SK-N-SH (cell line): Measurements from ENCODE around the gene CEBPZ. TPM values are rescaled to one million over a fixed set of nuclear protein-coding genes. Genes with fewer than 3 reads are reported as not detected.
"Not testable (repeated sequence)": the region's sequence is repeated elsewhere in the genome, so short reads cannot be mapped to it uniquely, and the experiment has no call there.

Experiments used
- CTCF ChIA-PET: fragments of 300-600, 350-600 bp; formaldehyde crosslinking; extraction: SDS; loops from one replicate; lab custom pipeline; 2021; lab: Yijun Ruan, JAX
- POLR2A ChIA-PET: fragments of 350-600 bp; sonication (Branson Sonifier 250); formaldehyde crosslinking; extraction: SDS; loops from one replicate; lab custom pipeline; 2020; ENCODE audit warnings: antibody characterized with exemption, inconsistent platforms; lab: Yijun Ruan, JAX
- DNase-seq: peaks from one replicate; pipeline ENCODE4 v3.0.0; 2012
- H2AFZ ChIP-seq: fragments of 200-600 bp; sonication (generic); 2 replicates; pipeline ENCODE4 v1.8.1; 2016; ENCODE audit warnings: antibody characterized with exemption, mild to moderate bottlenecking, low read depth
- H3F3A ChIP-seq: fragments of 200-600 bp; sonication (generic); replicated peaks from 2 replicates; pipeline ENCODE3; 2016; ENCODE audit warnings: antibody characterized with exemption, mild to moderate bottlenecking; ENCODE audit not compliant: insufficient read depth
- H3K27ac ChIP-seq, 2 experiments: fragments of 200-500 bp in 1 of 2; fragments of 200-600 bp in 1 of 2; sonication (Bioruptor generic) in 1 of 2; sonication (generic), shearing (Covaris generic) in 1 of 2; 2 replicates each; pipeline versions ENCODE4 v1.5.1 to v1.6.1; 2014 to 2016; ENCODE audit warnings: low read depth in 2 of 2, inconsistent platforms in 1 of 2, low read length in 1 of 2, mild to moderate bottlenecking in 1 of 2, mixed read lengths in 1 of 2
- H3K27me3 ChIP-seq: fragments of 200-600 bp; sonication (generic), shearing (Covaris generic); 2 replicates; pipeline ENCODE4 v1.6.1; 2016; ENCODE audit warnings: mixed run types; ENCODE audit not compliant: insufficient read depth
- H3K36me3 ChIP-seq, 2 experiments: fragments of 200-500 bp in 1 of 2; fragments of 200-600 bp in 1 of 2; sonication (Bioruptor generic) in 1 of 2; sonication (generic) in 1 of 2; replicated peaks in 1 of 2; 2 replicates each; pipeline versions ENCODE3 to v1.5.1; 2014 to 2016; ENCODE audit warnings: low read length in 1 of 2, mild to moderate bottlenecking in 1 of 2; ENCODE audit not compliant: insufficient read depth in 2 of 2, control insufficient read depth in 1 of 2
- H3K4me1 ChIP-seq, 2 experiments: fragments of 200-500 bp in 1 of 2; fragments of 200-600 bp in 1 of 2; sonication (Bioruptor generic) in 1 of 2; sonication (generic), shearing (Covaris generic) in 1 of 2; 2 replicates each; pipeline versions ENCODE4 v1.5.1 to v1.6.1; 2014 to 2016; ENCODE audit warnings: low read depth in 1 of 2, low read length in 1 of 2, mixed run types in 1 of 2; ENCODE audit not compliant: insufficient read depth in 2 of 2, control insufficient read depth in 1 of 2
- H3K4me2 ChIP-seq: fragments of 200-600 bp; sonication (generic), shearing (Covaris generic); 2 replicates; pipeline ENCODE4 v1.6.1; 2017; ENCODE audit warnings: mixed run types
- H3K4me3 ChIP-seq, 2 experiments: fragments of 200-500 bp in 1 of 2; fragments of 200-600 bp in 1 of 2; sonication (Bioruptor generic) in 1 of 2; sonication (generic), shearing (Covaris generic) in 1 of 2; 2 replicates each; pipeline versions ENCODE4 v1.5.1 to v1.8.1; 2014 to 2016; ENCODE audit warnings: low read depth in 2 of 2, inconsistent platforms in 1 of 2, low read length in 1 of 2, mild to moderate bottlenecking in 1 of 2, mixed read lengths in 1 of 2, moderate library complexity in 1 of 2
- H3K79me2 ChIP-seq: fragments of 200-600 bp; sonication (generic); 2 replicates; pipeline ENCODE4 v1.8.1; 2017; ENCODE audit warnings: mild to moderate bottlenecking; ENCODE audit not compliant: insufficient read depth
- H3K9ac ChIP-seq: fragments of 200-600 bp; sonication (generic); 2 replicates; pipeline ENCODE4 v1.6.1; 2017; ENCODE audit warnings: mixed run types
- H3K9me2 ChIP-seq: fragments of 200-600 bp; sonication (generic); 2 replicates; pipeline ENCODE4 v1.6.1; 2017; ENCODE audit warnings: mixed run types
- H3K9me3 ChIP-seq: fragments of 200-600 bp; sonication (generic); 2 replicates; pipeline ENCODE4 v1.6.1; 2017; ENCODE audit warnings: mixed run types, mild to moderate bottlenecking, moderate library complexity
- H4K20me1 ChIP-seq: fragments of 200-600 bp; sonication (generic); 2 replicates; pipeline ENCODE4 v1.6.1; 2017; ENCODE audit warnings: mild to moderate bottlenecking, mixed run types; ENCODE audit not compliant: insufficient read depth
- EP300 ChIP-seq, 2 experiments: IDR thresholded peaks; 2 replicates each; pipeline versions ENCODE4 v1.4.0 to v1.6.1; 2012; ENCODE audit warnings: borderline replicate concordance in 1 of 2, low read depth in 1 of 2, low read length in 1 of 2
- EZH2phosphoT487 ChIP-seq: fragments of 200-600 bp; sonication (generic); IDR thresholded peaks from 2 replicates; pipeline ENCODE4 v1.6.1; 2017; ENCODE audit warnings: low read depth, mixed run types, mild to moderate bottlenecking, antibody characterized with exemption, moderate library complexity, borderline replicate concordance
- FOXJ3 ChIP-seq: sonication (generic); formaldehyde crosslinking; IDR thresholded peaks from 2 replicates; pipeline ENCODE4 v1.5.1; 2020; ENCODE audit warnings: mild to moderate bottlenecking, missing genetic modification reagents
- MAX ChIP-seq: IDR thresholded peaks from 2 replicates; pipeline ENCODE4 v1.4.0; 2012; ENCODE audit warnings: low read depth
- MXI1 ChIP-seq: IDR thresholded peaks from 2 replicates; pipeline ENCODE4 v1.6.1; 2012; ENCODE audit warnings: mild to moderate bottlenecking, low read depth, low read length, improper control_type of control experiment
- PBX3 ChIP-seq: IDR thresholded peaks from 2 replicates; pipeline ENCODE4; 2012
- POLR2AphosphoS5 ChIP-seq: IDR thresholded peaks from 2 replicates; pipeline ENCODE4 v1.6.1; 2012; ENCODE audit warnings: low read depth, low read length
- REST ChIP-seq: IDR thresholded peaks from 2 replicates; pipeline ENCODE4 v1.6.1; 2012; ENCODE audit warnings: mild to moderate bottlenecking, low read depth, low read length, moderate library complexity
- RXRA ChIP-seq: IDR thresholded peaks from 2 replicates; pipeline ENCODE4 v1.4.0; 2012; ENCODE audit warnings: low read depth, mild to moderate bottlenecking, borderline replicate concordance
- SIN3A ChIP-seq: IDR thresholded peaks from 2 replicates; pipeline ENCODE4 v1.6.1; 2012; ENCODE audit warnings: low read depth, mild to moderate bottlenecking, low read length, moderate library complexity, borderline replicate concordance
- TAF1 ChIP-seq: IDR thresholded peaks from 2 replicates; pipeline ENCODE4 v1.6.1; 2012; ENCODE audit warnings: low read depth, mild to moderate bottlenecking, low read length, moderate library complexity, borderline replicate concordance
- WGBS: methylation state at CpG from one replicate; pipeline ENCODE4 v1.1.6; 2017; ENCODE audit warnings: low lambda C conversion rate; 5-methylcytosine and 5-hydroxymethylcytosine counted together
- polyA plus RNA-seq, 3 experiments: library from polyadenylated mRNA; depleted of rRNA; stranded (reverse); fragments of >200 nt; gene quantifications; 2 replicates each; pipeline ENCODE4 v1.2.3, GENCODE V29; 2012

Gene CEBPZ
- polyA plus RNA-seq, 1 of the 3 experiments (the other 2 are of a cell fraction) = 9.7 TPM

GRCh38 chr2:37226863-37227262 lies 4.5 kb downstream of the CEBPZ start:
- peaks cover 86% of the 10 kb centered on the region for H3K79me2 ChIP-seq
- no peaks in the 10 kb centered on the region for H3K27me3 ChIP-seq
- H3K36me3 ChIP-seq = peaks cover 54 to 62% of the 10 kb centered on the region in 2 experiments
- H3F3A ChIP-seq = peaks cover 4% of the 10 kb centered on the region
- ChIA-PET CTCF (no interaction called here), POLR2A (no interaction called here)
- H3K4me1 ChIP-seq = peaks cover 17 to 22% of the 10 kb centered on the region in 2 experiments; a peak in 3 of 4 replicates
- no peak overlapping the region for H3K4me2 ChIP-seq
- TF ChIP-seq TAF1 (no peak), RXRA (no peak), EP300 (IDR thresholded peaks at IDR 0.05; ENCODE audit: borderline replicate concordance in 1 of 2, low read depth in 1 of 2, low read length in 1 of 2) (no peak), MAX (no peak), PBX3 (no peak), EZH2phosphoT487 (no peak)
- no peaks in the 10 kb centered on the region for H3K9me2 ChIP-seq
- H3K9ac ChIP-seq = no peak overlapping the region
- no peak for DNase-seq
- H4K20me1 ChIP-seq = peaks cover 23% of the 10 kb centered on the region
- no peak overlapping the region for H3K27ac ChIP-seq
- H3K9me3 ChIP-seq = no peaks in the 10 kb centered on the region
- no peak overlapping the region for H3K4me3 ChIP-seq
- 95% methylated on average over 4 of the region's 4 CpGs for WGBS
- H2AFZ ChIP-seq = no peak overlapping the region

GRCh38 chr2:37225129-37225528 lies 6.3 kb downstream of the CEBPZ start:
- CTCF ChIA-PET, H3K4me3 ChIP-seq, H3K9ac ChIP-seq, POLR2A ChIA-PET, H3K27me3 ChIP-seq, H3K4me2 ChIP-seq, H3K9me2 ChIP-seq, DNase-seq, H3F3A ChIP-seq, H3K9me3 ChIP-seq, H2AFZ ChIP-seq, H3K27ac ChIP-seq: not testable (repeated sequence)
- H3K79me2 ChIP-seq = peaks cover 72% of the 10 kb centered on the region
- H3K4me1 ChIP-seq = peaks cover 17 to 20% of the 10 kb centered on the region in 2 experiments; a peak in 3 of 4 replicates
- WGBS = no CpG with 5 or more reads among the region's 2 CpGs
- H3K36me3 ChIP-seq = peaks cover 70 to 72% of the 10 kb centered on the region in 2 experiments
- peaks cover 22% of the 10 kb centered on the region for H4K20me1 ChIP-seq

GRCh38 chr2:37224063-37224462 lies 7.3 kb downstream of the CEBPZ start:
- DNase-seq = no peak
- 97% methylated on average over 1 of the region's 1 CpG for WGBS
- Histone ChIP-seq H3K79me2 (peaks cover 64% of the 10 kb centered on the region), H3K9ac (no peak overlapping the region), H3K9me2 (no peaks in the 10 kb centered on the region), H3K27me3 (no peaks in the 10 kb centered on the region), H3K27ac (no peak overlapping the region), H3F3A (no peaks in the 10 kb centered on the region), H3K36me3 (peaks cover 72 to 79% of the 10 kb centered on the region in 2 experiments), H3K4me2 (no peak overlapping the region), H3K4me1 (peaks cover 8 to 11% of the 10 kb centered on the region in 2 experiments; a peak in 3 of 4 replicates), H3K9me3 (no peaks in the 10 kb centered on the region), H2AFZ (no peak overlapping the region), H3K4me3 (no peak overlapping the region), H4K20me1 (peaks cover 12% of the 10 kb centered on the region; the same call in 1 of the 2 replicates)
- CTCF ChIA-PET = interaction anchor here (0.6 to 2.0 kb wide), 7 partner anchors 8 to 608 kb away, joined by 3 to 11 read pairs (median 3); partner anchors contain the start of gene NDUFAF7
- POLR2A ChIA-PET = no interaction called here
- peak; percentile 87 for TF ChIP-seq REST
- no peak for TF ChIP-seq MXI1
- TF ChIP-seq FOXJ3 (CRISPR knock-in tag) = no peak
- no peak for TF ChIP-seq POLR2AphosphoS5
- no peak for TF ChIP-seq SIN3A
